Activated gamma-delta T cell treated with Interleukin-2 at 50 U/mL for 16 hours (primary cell): ENCODE data around the gene FOXK1.

Experiments
- DNase-seq: peaks from one replicate; pipeline ENCODE4 v3.0.0-alpha.2; 2020

FOXK1 gene

DNA sequence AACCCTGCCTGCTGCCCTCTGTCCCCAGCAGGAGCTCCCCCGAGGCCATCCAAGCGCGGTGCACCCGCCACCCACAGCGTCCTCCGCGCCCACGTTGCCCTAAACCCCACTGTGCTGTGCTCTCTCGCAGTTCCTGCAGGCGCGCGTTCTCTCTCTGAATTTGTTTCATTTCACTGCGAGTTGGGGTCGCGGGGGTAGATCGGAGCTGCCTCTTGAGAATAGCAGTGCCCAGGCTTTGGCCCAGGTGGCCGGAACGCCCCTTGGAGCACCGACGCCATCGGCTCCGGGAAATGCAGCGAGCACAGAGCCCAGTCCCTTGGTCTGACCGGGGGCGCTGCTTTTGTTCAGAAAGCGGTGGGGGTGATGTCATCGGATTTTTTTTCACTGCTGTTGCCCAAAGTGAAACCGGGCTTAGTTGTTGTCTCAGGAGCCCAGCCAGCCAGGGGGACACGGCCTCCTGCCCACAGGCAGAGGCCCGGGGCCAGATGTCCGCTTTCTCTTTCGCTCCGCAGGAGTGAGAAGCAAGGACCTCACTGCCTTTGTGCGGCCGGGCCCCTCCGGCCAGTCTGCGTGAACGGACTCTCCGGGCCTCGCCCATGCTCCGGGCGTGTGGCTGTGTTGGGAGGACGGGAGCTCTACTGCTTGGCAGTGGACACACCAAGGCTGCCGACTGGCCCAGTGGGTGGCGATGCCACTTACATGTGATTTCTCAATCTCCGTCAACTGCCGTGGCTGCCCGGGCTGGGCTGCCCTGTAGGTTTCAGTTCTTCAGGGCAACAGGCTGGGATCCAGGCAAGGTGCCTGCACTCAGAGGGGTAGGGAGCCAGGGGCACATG, 43.1 kb downstream of the FOXK1 start:
- peak; percentile 48 for DNase-seq

DNA sequence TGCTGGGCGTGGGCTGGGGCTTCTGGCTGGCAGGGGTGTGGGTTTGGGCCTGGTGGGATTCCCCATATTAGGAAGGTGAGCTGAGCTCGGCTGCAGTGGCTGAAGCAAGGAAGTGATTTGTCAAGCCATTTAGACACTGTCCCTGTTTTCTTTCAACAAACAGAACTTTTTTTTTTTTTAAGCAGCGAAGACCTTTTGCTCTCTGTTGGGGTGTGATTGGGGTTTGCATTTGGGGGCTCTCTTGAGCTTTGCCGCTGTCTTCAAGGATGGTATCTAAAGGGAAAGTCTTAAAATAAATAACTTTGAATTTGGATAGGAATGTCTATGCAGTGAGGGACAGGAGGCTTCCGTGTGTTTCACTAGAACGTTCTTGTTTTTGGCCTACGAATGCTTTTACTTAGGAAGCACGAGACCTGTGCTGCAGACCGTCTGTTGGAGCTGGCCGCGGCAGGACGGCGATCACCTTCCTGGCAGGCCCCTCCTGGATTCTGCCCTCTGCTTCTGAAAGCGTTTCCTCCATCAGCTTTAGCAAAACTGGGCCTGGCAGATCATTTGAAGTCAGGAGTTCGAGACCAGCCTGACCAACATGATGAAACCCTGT, 43.9 kb downstream of the FOXK1 start:
- DNase-seq: no peak

DNA sequence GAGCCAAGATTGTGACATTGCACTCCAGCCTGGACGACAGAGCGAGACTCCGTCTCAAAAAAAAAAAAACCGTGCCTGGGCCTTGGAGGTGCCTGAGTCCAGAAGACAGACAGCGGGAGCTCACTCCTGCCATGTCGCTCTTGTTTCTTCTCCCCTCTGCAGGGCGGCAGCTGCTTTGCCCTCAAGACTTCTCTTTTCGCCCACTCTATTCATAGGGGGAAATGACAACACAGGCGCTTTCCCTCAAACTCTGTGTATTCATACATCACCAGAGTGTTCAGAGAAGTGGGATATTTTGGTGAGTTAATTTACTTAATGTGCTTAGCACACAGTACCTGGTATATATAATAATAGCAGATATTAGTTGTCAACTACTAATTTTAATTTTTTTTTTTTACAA, 44.5 kb downstream of the FOXK1 start:
- DNase-seq: no peak

DNA sequence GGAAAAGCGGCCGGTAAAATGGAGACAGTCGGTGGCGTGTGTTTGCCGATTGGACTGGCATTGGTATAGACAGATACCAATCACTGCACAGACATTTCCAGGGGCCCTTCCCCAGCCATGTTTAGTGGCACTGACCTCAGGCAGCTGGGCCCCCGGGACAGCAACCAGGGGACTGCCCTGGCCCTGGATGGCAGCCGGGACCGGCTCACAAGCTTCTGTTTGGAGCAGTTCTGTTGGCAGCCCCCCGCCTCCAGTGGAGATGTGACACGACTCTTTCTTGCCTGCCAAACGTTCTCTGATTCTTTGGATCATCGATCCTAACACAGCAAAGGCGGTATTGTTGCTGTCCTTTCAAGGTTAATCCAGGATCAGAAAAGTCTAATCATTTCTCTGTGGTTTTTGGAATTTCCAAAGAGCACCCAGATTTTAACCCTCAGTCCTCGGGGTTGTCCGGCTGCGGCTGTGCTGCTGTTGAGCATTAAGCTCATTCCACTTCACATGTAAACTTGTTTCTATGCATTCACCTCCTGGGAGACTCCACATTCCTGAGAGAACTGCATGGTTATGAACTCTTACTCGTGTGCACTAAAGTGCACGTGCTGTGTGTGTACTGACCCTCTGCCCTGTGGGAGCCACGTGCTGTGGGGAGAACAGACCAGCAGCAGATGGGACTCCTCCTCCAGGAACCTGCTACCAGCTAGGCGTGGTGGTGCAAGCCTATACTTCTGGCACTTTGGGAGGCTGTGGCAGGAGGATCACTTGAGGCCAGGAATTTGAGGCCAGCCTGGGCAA, 46.0 kb downstream of the FOXK1 start:
- no peak for DNase-seq

DNA sequence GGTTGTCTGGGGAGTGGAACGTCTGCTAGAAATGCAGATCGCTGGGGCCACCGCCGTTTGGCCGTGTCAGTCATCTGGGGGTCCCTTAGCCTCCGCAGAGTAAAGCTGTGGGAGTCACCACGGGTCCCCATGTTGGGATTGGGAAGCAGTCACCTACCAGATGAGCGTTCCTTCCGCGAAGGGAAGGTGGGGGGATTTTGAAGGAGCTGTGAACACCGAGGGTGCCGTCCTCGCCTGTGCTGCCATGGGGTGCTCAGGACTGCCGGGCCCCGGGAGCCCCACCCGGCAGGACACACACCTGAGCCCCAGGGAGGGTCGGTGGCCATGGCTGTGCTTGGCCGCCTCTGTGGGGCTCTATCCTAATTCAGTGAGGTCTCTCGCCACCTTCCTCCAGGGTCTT, 47.2 kb downstream of the FOXK1 start:
- DNase-seq: no peak

DNA sequence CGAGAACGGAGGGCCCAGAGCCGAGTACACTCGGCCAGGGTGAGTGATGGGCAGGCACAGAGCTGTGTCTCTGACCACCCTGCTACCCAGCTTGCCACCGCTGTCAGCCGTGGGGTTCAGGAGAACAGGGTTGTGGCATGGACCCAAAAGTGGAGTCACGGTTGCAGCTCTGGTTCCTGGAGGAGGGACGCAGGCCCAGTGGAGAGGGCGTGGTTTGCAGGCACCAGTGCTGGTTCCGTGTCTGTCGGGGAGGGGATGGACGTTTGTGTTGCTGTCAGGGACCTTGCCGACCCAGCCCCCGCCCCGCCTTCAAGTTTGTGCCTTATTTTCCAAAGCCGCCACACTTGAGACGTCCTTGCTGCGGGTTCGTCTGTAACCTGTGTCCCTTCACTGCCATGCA, 48.2 kb downstream of the FOXK1 start:
- no peak for DNase-seq

DNA sequence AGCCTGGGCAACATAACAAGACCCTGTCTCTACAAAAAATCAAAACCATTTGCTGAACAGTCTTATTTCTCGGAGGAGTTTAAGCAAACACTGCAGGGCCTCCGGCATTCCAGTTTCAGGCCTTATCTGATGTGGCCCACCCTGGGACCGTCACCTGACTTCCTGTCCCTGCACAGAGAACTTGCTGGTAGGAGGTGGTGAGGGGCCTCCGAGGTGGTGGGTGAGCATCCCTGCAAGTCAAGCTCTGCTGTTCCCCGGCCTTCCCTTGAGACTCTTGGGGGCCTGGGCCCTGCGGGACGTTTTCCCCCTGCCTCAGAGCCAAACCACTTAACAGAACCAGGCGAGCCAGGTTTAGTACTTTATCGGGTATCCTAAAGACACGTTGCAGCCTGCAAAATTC, 48.9 kb downstream of the FOXK1 start:
- no peak for DNase-seq

DNA sequence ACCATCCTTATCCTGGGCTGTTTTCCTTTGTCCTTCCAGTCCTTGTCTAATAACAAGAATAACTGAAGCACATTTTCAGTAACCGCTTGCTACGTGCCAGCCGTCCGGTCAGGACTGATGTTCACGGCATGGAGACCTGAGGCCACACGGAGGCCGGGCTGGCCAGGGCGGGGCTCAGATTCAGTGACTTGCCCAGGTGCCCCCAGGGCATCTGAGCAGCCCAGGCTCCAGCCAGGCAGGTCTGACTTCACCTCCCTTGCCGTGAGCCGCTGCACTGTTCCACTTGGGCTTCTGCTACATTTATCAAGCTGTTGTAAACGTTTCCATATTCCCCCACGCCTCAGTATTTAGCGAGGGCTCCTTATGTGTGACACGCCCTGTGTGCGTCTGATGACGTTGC, 49.7 kb downstream of the FOXK1 start:
- DNase-seq: no peak

DNA sequence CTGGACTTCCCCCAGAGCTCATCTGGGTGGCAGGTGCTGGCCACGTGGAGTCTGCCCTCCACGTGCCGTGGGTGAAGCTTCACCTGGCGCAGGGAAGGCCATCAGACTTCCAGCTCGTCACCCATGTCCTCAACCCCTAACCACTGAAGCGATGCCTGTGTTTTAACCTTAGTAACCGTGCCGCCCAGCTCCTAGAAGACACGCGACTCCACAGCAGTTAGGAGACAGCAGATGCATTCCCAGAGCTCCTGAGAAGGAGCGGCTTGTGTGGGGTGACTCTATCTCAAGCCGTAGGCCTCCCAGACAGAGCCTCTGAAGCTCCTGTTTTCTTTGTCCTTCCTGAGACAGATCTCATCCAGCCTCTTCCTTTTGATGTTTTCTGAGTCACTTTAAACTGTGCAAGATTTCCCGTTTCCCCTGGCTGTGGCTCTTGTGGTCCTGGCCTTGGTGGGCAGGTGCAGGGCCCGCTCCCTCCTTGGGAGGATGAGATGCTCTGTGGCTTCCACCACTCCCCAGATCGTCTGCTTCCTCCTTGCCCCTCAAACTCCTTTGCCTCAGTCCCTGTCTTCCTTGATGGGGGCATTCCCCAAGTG, 51.9 kb downstream of the FOXK1 start:
- DNase-seq: no peak

DNA sequence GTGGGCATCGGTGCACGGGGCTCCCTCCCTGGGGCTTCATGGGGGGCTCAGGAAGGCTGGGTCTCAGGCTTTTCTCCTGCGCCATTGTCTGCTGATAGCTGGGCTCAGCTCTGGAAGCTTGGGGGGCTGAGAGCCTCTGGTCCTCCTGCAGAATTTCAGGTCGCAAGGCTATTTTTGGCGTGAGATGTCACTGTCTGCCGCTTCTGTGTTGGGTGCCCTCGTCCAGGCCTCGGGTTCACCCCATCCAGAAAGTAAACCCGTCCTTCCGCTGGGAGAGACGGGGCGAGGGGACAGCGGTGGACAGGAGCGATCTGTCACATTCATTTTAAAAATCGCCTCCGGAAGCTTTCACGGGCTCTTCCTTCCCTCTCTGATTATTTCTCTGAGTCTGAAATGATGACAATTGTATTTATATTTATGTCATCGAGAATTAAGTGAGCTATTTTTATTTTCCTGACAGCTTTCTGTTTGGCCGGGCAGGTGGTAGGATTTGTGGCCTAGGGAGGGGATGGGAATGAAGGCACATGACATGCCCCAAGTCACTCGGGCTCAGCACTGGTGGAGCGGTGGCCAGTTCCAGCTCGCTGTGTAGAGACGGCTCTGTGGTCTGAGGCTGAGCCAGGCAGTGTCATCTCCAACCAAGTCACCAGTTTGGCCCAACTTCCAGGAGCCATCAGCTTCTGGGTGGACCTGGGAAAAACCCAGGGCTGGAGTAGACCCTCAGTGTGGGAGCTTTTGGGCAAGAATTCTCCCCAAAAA, 52.7 kb downstream of the FOXK1 start:
- DNase-seq: no peak

DNA sequence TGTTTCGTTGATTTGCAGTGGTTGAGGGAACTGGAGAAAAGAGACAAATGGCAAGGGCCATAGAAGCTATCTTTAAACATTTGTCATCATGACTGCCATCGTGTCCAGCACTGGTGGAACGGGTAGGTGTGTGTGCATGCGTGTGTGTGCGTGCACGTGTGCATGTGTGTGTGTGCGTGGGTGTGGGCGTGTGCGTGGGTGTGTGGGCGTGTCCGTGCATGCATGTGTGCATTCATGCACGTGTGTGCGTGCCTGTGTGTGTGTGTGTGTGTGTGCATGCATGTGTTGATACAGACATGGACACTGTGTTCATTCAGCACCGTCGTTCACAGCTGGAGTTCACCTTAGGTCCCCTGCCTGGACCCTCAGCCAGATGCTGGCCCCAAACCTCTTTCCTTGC, 55.2 kb downstream of the FOXK1 start:
- no peak for DNase-seq

DNA sequence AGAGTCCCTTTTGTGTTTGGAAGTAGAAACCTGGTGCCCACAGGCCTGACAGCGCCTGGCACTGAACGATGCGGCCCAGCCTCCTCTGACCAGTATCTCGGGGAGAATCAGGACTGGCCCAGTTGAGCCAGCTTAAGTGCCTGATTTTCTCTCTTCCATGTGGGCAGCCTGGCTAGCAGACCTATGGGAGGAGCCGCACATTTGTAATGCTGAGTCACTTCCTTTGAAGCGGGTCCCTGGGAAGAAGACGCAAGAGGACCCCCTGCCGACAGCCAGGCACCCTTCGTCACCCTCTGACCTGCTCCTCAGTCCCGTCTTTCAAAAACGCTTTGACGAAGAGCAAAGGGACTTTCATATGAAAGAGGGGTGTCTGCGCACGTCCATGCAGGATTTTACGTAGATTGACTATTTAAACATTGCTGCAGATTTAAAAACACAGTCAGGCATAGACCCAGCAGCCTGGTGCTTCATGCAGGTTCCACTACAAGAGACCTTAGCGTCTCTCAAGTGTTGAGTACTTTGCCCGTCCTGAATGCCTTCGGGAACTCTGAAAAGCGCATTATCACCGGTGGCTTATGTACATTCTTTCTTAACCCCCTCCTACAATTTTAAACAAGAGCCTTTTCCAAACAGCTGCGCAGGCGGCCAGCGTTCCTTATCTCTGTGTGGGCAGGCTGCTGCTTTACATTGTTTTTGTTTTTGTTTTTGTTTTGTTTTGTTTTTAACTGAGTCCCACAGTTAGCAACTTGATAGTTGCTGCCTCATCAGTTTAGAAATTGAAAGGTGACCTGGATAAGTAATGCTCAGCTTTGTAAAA, 56.8 kb downstream of the FOXK1 start:
- no peak for DNase-seq

DNA sequence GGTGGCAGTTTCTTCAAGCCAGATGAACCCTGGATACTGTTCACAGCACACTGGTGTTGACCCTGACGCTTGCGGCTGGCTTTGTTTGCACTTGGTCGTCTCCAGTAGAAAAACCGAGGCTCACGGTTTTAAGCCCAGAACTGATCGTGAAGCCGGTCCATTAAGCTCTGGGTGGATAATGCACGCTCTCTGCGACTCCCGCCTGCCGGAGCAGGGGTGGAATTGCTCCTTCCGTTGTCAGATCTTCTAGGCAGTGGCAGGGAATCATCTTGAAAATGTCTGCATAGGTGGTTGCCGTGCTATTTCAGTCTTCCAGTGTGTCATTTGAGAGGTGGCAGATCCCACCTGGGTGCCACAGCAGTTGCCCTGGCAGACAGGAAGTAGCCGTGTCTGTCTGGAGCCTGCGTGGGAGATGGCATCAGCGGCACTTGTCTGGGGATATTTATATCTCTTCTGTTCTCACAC, 57.5 kb downstream of the FOXK1 start:
- no peak for DNase-seq

DNA sequence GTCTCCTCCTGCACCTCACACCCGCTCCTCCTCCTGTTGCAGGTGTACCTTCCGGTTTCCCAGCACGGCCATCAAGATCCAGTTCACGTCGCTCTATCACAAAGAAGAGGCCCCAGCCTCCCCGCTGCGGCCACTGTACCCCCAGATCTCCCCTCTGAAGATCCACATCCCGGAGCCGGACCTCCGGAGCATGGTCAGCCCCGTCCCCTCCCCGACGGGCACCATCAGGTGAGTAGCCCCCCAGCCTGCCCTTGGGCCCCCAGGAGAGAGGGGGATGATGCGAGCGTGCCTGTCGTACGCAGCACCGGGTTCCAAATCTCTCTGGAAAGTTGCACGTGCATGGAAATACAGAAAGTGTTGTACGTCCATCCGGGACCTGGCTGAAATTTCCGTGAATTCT, 58.7 kb downstream of the FOXK1 start:
- DNase-seq: no peak

DNA sequence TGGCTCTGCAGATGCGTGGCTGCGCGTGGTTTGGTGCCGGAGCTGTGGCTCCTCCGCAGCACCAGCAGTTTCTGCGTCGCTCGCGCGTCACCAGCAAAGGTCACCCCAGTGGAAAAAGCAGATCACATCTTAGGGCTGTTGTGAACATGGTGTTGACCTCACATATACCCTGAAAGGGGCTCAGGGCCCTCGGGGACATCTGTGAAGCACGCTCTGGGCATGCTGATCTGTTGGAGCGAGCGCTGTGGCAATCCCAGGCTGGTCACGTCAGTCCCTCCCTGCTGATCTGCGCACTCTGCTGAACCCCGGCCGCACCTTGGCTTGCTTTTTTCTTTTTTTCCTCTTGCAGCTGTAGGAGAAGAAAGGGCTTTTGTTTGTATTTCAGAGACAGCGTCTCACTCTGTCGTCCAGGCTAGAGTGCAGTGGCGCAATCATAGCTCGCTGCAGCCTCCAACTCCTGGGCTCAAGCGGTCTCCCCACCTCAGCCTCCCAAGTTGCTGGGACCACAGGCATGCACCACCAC, 60.0 kb downstream of the FOXK1 start:
- no peak for DNase-seq

DNA sequence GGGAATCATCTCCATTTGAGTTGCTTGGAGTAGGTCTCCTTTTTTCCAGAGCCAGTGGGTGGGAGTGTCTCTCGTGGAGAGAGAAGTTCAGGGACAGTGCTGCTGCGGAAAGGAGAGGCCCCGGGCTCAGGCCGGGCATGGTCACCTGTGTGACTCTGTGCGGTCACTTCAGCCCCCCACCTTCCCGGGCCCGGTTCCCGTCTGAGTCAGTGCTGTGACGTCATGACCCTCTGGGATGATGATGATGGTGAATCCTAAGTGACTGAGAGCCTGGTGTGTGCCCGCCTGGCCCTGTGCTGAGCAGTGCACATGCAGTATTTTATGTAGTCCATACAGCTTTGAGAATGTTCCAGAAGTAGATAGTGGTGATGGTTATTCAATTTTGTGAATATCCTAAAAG, 60.8 kb downstream of the FOXK1 start:
- no peak for DNase-seq

DNA sequence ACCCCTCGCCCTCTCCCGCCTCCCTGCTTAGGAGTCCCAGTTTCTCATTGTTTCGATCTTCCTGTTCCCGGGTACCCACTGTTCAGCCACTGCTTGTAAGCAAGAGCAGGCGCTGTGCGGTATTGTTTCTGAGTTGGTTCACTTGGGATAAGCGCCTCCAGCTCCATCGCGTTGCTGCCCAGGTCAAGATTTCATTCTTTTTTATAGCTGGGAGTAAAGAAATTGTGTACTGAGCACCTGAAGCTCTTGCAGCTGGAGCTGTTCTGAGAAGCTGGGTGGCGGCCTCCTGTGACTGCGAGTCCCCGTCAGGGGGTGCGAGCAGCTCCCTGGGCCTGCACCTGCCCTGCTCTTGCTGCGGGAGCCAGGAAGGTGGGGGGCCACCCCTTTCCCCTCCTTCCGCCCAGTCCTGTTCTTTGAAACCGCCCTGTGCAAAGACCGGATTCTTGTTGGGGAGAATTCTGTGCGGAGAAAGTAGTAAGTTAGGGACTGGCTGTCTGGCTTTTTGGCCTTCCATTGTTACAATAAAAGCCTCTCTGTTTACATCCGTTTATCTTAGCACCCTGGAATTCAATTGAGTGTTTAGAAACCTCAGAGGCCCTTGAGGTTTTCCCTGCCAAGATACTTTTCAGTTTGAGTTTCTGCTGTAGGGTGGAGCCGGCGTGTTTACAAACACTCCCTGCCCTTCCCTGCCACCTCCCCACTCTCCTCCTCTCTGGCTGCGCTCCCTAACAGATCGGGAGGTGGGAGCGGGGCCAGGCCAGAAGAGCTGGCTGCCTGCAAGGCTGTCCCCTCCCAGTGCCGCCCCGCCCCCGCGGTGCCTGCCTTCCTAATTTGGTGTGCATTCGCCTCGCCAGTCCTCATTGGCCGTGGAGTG, 62.5 kb downstream of the FOXK1 start:
- DNase-seq: peak; percentile 63

DNA sequence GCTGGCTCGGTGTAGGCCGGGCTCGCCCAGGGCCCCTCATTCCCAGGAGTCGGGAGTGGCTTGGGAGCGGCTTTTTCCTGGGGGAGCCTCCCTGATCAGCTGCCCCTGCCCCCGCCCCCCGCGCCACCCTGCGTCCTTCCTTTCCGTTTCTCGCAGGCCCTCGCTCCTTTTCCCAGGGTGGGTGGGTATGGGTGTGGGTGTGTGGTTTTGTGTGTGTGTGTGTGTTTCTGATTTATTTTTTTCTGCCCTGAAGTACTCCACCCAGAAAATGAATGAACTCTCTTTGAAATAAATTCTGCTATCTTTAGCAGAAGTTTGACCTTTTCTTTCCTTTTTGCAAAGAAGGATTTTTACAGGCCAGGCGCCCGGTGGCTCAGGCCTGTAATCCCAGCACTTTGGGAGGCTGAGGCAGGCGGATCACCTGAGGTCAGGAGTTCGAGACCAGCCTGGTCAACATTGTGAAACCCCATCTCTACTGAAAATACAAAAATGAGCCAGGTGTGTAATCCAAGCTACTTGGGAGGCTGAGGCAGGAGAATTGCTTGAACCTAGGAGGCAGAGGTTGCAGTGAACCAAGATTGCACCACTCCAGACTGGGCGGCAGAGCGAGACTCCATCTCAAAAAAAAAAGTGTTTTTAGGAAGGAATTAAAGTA, 63.3 kb downstream of the FOXK1 start:
- no peak for DNase-seq

DNA sequence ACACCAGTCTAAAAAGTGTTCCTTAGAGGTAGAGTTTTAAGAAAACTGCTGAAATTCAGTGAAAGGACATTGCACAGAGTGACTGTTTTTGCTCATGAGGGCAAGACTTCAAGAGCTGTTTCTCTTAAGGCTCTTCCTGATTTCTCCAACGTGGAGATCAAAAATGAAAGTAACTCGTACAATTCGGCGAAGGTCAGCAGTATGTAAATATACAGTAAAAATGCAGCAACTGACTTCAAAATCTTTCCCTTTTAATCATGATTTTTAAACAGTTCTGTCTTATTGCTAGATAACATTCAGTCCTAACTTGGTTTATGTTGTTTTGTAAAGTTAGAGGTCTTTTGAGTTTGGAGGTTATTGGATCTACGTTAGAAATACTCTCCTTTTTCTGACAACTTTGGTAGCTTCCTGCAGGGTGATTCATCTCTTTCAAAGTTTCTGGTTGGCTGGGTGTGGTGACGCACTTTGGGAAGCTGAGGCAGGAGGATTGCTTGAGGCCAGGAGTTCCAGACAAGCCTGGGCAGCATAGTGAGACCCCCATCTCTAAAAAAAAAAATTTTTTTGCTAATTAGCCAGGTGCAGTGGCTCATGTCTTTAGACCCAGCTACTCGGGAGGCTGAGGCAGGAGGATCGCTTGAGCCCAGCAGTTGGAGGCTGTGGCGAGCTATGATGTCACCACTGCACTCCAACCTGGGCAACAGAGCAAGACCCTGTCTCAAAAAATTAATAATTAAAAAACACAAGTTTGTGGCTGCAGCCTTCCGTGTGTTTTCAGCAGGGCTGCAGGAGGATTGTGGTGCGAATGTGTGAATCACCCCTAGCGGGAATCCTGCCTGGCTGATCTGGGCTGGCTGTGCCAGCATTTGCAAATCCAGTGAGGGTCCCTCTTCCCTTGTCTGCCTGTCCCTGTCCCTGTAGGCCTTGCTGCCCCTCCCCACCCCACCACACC, 64.2 kb downstream of the FOXK1 start:
- no peak for DNase-seq
